GM13977 (cell line): ENCODE measurements around the gene CD28.

Source experiments
- DNase-seq: peaks from one replicate; pipeline ENCODE4 v3.0.0; 2012; ENCODE audit warnings: low spot score
- in situ Hi-C: fragments of 300-500 bp; cut with MboI; formaldehyde crosslinking; loops from one replicate; pipeline ENCODE4 v1.12.0; 2022; ENCODE audit warnings: low sequenced_read_pairs, low pct_unique_long_range_greater_than_20kb, mixed read lengths, inconsistent platforms; ENCODE audit not compliant: unreplicated experiment
- TF ChIP-seq, protein P1 (sequence below): IDR thresholded peaks from 2 replicates; pipeline ENCODE4 v1.5.1; 2012; ENCODE audit warnings: mild to moderate bottlenecking, control low read depth; ENCODE audit not compliant: insufficient read depth; ENCODE audit errors: extremely low read depth, missing control alignments

CD28 gene

DNA sequence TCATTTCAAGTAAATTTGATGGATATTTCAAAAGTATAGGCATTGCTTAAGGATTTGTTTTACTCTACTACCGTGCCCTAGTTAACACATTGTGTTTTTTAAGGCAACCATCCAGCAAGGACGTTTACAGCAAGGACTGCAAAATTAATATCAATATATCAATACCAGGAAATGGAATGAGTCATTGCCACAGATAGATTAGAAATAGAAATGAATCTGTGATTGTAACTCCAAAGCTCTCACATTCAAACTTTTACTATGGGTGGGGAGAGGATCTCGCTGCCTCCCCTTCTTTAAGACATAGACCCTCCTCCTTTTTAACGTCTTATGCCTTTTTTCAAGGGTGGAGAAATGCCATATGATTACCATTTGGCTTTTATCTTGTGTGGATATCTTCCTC lies 3.8 kb downstream of the CD28 start:
- in situ Hi-C loops: no loop called here
- DNase-seq: no peak
- TF ChIP-seq, protein P1, sequence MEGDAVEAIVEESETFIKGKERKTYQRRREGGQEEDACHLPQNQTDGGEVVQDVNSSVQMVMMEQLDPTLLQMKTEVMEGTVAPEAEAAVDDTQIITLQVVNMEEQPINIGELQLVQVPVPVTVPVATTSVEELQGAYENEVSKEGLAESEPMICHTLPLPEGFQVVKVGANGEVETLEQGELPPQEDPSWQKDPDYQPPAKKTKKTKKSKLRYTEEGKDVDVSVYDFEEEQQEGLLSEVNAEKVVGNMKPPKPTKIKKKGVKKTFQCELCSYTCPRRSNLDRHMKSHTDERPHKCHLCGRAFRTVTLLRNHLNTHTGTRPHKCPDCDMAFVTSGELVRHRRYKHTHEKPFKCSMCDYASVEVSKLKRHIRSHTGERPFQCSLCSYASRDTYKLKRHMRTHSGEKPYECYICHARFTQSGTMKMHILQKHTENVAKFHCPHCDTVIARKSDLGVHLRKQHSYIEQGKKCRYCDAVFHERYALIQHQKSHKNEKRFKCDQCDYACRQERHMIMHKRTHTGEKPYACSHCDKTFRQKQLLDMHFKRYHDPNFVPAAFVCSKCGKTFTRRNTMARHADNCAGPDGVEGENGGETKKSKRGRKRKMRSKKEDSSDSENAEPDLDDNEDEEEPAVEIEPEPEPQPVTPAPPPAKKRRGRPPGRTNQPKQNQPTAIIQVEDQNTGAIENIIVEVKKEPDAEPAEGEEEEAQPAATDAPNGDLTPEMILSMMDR: no peak

DNA sequence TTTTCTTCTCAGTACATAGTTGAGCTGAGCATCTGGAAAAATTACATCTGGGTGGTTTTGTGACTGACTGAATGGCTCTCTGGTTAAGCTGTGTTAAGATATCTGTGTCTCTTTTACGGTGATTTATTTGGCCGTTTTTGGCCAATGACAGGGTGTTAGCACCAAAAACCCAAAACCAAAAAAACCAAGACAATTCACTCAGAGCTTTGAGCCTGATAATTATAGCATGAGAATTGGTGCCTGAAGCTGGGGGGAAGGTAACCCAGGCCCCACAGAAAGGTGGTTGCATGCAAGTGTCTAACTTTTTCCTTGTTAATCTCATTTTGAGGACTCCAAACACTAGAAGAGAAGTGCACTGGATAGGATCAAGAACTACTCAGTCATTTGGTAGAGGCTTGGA lies 4.5 kb downstream of the CD28 start:
- no peak for DNase-seq
- TF ChIP-seq, protein P1: no peak
- in situ Hi-C loops: no loop called here

DNA sequence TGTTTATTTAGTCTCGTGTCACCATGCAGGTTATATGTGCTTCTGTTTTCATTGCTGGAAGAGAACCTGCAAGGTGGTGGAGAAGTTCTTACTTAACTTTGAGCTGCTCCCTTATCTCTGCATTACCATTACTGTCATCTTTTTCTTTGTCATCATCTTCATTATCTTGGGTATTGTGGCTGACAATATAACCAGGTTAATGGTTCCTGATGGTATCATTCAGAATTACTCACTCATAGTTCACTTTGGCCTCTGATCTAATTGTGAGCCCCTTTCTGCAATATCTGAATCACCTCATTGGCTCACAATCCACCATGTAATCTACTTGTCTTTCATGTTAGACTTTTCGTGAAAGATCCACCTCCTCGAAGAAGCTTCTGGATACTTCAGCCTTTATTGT lies 5.0 kb downstream of the CD28 start:
- in situ Hi-C loops: no loop called here
- no peak for DNase-seq

DNA sequence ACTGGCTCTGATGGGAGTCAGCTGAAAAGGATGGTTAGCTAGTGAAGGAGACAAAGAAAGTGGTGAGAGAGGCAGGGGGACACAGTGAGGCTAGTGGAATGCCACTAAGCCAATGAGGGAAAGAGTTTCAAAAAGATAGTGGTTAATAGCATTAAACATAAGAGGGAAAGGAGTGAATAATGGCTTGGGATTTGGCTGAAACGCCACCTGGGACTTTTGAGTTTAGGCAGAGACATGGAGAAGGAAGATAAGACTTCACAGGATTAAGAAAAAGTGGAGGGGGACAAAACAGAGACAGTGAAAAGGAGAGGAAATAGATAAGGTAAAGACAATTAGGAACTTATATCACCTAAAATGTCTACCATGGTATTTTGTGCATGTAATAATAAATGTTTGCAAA lies 6.9 kb downstream of the CD28 start:
- TF ChIP-seq, protein P1: no peak
- in situ Hi-C loops: no loop called here
- no peak for DNase-seq

More for the DNA sequence above, 5.0 kb downstream of the CD28 start:
- TF ChIP-seq, protein P1: no peak

DNA sequence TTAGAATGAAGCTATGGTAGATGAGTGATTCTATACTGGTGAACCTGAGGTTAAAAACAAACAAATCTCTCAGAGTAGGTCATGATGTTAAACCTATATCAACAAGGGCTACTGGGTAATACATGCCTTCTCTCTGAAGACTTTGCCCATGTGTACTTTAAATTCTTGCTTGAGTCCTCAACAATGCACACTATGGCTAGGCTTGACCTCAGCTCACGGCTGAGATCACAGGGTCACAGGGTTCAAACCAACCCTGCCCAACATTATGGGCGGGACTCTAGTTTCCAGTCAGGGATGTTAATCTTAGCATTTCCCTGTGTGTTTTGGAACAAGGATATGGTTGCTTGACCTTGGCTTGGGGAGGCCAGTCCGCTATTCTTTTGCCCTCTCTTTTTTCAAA lies 7.7 kb downstream of the CD28 start:
- no peak for DNase-seq
- TF ChIP-seq, protein P1: no peak
- in situ Hi-C loops: no loop called here

DNA sequence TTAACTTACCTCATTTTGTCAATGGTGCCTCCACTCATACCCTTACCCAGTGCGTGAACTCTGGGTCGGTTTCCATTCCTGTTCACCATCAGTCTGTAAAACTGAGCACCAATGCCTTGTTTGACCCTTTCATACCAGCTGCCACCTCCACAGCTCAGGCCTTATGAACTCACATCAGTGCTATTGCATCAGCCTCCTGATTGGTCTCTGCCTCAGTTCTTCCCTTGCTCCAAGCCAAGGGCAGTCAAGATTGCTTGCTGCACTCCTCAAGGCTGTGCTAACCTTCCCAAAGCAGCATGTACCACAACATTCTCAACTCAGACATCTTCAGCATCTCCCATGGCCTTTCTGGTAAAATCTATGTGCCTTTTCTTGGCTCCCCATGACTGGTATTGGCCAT lies 9.3 kb downstream of the CD28 start:
- TF ChIP-seq, protein P1: no peak
- no peak for DNase-seq
- in situ Hi-C loops: no loop called here

DNA sequence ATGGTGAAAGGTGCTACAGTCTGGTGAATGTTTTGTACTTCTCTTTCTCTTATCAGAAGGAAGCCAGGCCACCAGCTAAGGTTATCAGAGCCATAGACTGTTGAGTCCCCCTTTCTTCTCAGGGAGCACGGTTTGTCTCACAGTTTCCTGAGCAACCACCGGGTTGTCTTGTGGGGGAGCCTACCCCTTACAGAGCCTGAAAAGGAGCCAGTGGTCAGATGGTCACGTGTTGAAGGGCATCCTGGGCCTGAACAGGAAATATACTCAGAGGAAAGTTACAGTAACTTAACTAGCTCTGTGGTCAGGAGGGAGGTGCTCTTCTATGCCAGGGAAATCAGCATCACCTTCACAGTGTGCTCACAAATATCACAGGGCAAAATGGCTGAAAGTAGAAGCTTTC lies 11.6 kb downstream of the CD28 start:
- TF ChIP-seq, protein P1: no peak
- no peak for DNase-seq

More for the DNA sequence above, 11.6 kb downstream of the CD28 start:
- in situ Hi-C loops: no loop called here
